ENCODE data around the gene BSDC1.

BSDC1 gene

DNA sequence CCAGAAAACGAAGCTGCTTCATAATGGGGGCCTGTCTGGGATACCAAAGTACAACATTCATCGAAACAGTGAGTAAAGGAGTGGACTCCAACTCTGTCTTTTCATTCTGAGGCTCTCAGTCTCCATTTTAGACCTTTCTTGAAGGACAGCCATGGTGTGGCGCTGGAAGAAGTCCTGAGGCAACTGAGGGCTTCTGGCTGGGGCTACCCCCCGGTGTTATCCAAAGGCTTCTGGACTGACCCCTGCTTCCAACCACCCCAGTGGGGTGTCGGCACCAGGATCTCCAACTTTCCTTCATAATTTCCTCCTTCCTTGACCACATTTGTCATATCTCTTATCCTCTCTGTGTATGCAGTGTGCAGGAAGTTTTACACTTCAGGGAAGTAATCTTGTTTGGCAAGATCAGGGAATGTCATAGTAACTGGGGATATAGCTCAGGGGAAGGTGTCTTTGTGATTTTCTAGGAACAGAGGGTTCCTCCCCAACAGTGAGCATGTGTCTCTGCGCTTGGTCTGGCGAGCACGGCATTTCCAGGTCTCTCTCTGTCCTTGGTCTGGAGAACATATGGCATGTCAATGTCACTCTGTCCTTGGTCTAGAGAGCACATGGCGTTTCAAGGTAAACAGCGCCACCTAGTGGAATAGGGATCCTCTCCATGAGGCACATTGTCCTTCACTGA lies 19.4 kb upstream of the BSDC1 start:
- Histone ChIP-seq H3K4me2 (ENCODE audit: low read length) (no peak overlapping the region), H3K27ac (ENCODE audit: low read length) (no peak overlapping the region), H3K9ac (ENCODE audit: low read length) (no peak overlapping the region), H3K79me2 (ENCODE audit: low read length) (no peaks in the 10 kb centered on the region), H3K4me1 (ENCODE audit: low read length) (no peaks in the 10 kb centered on the region), H3K36me3 (replicated peaks; ENCODE audit: low read depth, low read length) (no peaks in the 10 kb centered on the region), H3K9me3 (ENCODE audit: insufficient read depth, low read length) (no peaks in the 10 kb centered on the region), H3K4me3 (ENCODE audit: low read length) (no peak overlapping the region), H2AFZ (ENCODE audit: low read depth, low read length) (0 out of 2 replicates have a peak overlapping the region, but pooled peaks have one; percentile 18), H4K20me1 (ENCODE audit: insufficient read depth, low read length) (no peaks in the 10 kb centered on the region), H3K27me3 (ENCODE audit: low read depth, low read length) (no peaks in the 10 kb centered on the region)
- TF ChIP-seq, protein P1, sequence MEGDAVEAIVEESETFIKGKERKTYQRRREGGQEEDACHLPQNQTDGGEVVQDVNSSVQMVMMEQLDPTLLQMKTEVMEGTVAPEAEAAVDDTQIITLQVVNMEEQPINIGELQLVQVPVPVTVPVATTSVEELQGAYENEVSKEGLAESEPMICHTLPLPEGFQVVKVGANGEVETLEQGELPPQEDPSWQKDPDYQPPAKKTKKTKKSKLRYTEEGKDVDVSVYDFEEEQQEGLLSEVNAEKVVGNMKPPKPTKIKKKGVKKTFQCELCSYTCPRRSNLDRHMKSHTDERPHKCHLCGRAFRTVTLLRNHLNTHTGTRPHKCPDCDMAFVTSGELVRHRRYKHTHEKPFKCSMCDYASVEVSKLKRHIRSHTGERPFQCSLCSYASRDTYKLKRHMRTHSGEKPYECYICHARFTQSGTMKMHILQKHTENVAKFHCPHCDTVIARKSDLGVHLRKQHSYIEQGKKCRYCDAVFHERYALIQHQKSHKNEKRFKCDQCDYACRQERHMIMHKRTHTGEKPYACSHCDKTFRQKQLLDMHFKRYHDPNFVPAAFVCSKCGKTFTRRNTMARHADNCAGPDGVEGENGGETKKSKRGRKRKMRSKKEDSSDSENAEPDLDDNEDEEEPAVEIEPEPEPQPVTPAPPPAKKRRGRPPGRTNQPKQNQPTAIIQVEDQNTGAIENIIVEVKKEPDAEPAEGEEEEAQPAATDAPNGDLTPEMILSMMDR (IDR thresholded peaks at IDR 0.05; ENCODE audit: low read depth, low read length), result peak; percentile 56
- TF ChIP-seq EZH2phosphoT487 (IDR thresholded peaks at IDR 0.05; ENCODE audit: low read depth), result no peak

DNA sequence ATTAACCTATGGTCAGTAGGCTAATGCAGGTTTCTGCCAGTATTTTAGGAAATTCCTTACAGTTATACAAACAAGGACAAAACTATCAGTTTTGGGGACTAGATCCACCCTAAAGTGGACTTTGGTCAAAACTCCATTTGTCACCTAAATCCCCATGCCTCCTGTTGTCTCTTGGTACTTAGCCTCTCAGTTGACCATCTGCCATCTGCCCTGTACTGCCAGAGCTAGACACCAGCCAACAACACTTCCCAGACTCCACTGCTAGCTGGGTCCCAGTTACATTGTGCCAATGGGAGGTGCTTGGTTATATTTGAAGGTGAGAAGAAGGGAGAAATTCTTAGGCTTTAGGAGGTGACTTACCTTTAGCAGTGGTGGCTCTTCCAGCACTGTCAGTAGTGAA lies 17.0 kb upstream of the BSDC1 start:
- Histone ChIP-seq H3K79me2 (ENCODE audit: low read length) (no peaks in the 10 kb centered on the region), H2AFZ (ENCODE audit: low read depth, low read length) (no peak overlapping the region), H3K36me3 (replicated peaks; ENCODE audit: low read depth, low read length) (no peaks in the 10 kb centered on the region), H3K9ac (ENCODE audit: low read length) (no peak overlapping the region), H3K9me3 (ENCODE audit: insufficient read depth, low read length) (no peaks in the 10 kb centered on the region), H3K4me3 (ENCODE audit: low read length) (no peak overlapping the region), H4K20me1 (ENCODE audit: insufficient read depth, low read length) (no peaks in the 10 kb centered on the region), H3K27me3 (ENCODE audit: low read depth, low read length) (no peaks in the 10 kb centered on the region), H3K4me1 (ENCODE audit: low read length) (no peaks in the 10 kb centered on the region), H3K4me2 (ENCODE audit: low read length) (no peak overlapping the region), H3K27ac (ENCODE audit: low read length) (no peak overlapping the region)
- TF ChIP-seq, protein P1 (IDR thresholded peaks at IDR 0.05; ENCODE audit: low read depth, low read length), result no peak
- no peak for TF ChIP-seq EZH2phosphoT487 (IDR thresholded peaks at IDR 0.05; ENCODE audit: low read depth)

DNA sequence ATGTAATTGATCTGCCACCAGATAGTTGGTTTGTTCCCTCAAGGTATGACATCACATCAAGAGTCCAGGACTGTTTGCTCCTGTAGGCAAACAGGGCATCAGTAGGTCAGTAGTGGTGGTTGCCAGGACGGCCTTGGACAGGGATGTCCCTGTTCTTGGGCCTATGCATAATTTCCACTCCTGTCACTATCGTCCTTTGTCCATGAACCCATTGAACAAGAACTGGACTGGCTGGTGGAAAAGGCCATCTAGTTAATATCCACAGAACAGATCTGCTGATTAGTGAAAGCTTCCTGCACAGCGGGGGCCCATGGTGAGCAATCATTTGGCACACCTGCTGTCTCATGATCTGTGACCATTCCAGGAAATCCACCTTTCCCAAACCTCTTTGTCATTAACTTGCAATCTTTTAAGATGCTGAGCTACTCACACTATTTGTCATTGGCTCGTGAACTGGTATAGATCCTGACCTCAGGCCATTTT lies 12.4 kb upstream of the BSDC1 start:
- TF ChIP-seq, protein P1 (IDR thresholded peaks at IDR 0.05; ENCODE audit: low read depth, low read length), result no peak
- TF ChIP-seq EZH2phosphoT487 (IDR thresholded peaks at IDR 0.05; ENCODE audit: low read depth), result no peak
- H3K4me3 ChIP-seq (ENCODE audit: low read length), result no peak overlapping the region
- no peak overlapping the region for H3K9ac ChIP-seq (ENCODE audit: low read length)
- H3K27ac ChIP-seq (ENCODE audit: low read length), result no peak overlapping the region
- H3K9me3 ChIP-seq (ENCODE audit: insufficient read depth, low read length), result no peaks in the 10 kb centered on the region
- no peaks in the 10 kb centered on the region for H3K79me2 ChIP-seq (ENCODE audit: low read length)
- no peaks in the 10 kb centered on the region for H4K20me1 ChIP-seq (ENCODE audit: insufficient read depth, low read length)
- H3K27me3 ChIP-seq (ENCODE audit: low read depth, low read length), result no peaks in the 10 kb centered on the region
- H3K4me2 ChIP-seq (ENCODE audit: low read length), result no peak overlapping the region
- H3K4me1 ChIP-seq (ENCODE audit: low read length), result no peaks in the 10 kb centered on the region
- no peak overlapping the region for H2AFZ ChIP-seq (ENCODE audit: low read depth, low read length)
- no peaks in the 10 kb centered on the region for H3K36me3 ChIP-seq (replicated peaks; ENCODE audit: low read depth, low read length)

DNA sequence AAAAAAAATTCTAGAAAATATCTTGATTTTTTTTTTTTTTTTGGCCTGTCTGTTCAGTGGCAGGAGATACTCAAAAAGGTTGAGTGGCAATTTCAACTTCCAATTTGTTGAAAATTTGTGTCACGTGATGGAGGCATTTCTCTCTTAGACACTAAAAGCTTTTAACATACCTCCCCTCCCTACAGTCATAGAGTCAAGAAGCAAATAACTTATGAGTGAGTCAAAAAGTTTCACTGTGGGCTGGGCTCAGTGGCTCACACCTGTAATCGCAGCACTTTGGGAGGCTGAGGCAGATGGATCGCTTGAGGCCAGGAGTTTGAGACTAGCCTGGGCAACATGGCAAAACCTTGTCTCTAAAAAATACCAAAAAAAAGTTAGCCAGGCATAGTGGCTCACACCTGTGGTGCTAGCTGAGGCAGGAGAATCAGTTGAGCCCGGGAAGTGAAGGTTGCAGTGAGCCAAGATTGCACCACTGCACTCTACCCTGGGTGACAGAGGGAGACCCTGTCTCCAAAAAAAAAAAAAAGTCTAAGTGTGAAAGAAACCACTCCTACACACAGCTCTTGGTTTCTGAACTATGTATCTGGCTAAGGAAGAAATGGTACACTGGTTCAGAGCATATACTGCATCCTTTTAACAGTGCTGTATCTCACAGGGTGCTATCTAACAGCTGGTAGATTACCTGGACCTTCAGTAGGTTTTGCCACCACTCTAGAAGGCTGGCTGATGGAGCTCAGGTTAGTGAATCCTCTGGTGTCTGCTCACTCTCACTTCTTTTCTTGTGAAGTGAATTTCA lies 11.6 kb upstream of the BSDC1 start:
- no peak for TF ChIP-seq EZH2phosphoT487 (IDR thresholded peaks at IDR 0.05; ENCODE audit: low read depth)
- TF ChIP-seq, protein P1 (IDR thresholded peaks at IDR 0.05; ENCODE audit: low read depth, low read length), result no peak
- peaks cover 3% of the 10 kb centered on the region; the same call in 1 of the 2 replicates for H3K4me1 ChIP-seq (ENCODE audit: low read length)
- no peaks in the 10 kb centered on the region for H3K27me3 ChIP-seq (ENCODE audit: low read depth, low read length)
- no peak overlapping the region for H3K4me3 ChIP-seq (ENCODE audit: low read length)
- H3K27ac ChIP-seq (ENCODE audit: low read length), result no peak overlapping the region
- H4K20me1 ChIP-seq (ENCODE audit: insufficient read depth, low read length), result no peaks in the 10 kb centered on the region
- no peak overlapping the region for H3K9ac ChIP-seq (ENCODE audit: low read length)
- H3K79me2 ChIP-seq (ENCODE audit: low read length), result no peaks in the 10 kb centered on the region
- H2AFZ ChIP-seq (ENCODE audit: low read depth, low read length), result no peak overlapping the region
- H3K36me3 ChIP-seq (replicated peaks; ENCODE audit: low read depth, low read length), result no peaks in the 10 kb centered on the region
- no peaks in the 10 kb centered on the region for H3K9me3 ChIP-seq (ENCODE audit: insufficient read depth, low read length)
- H3K4me2 ChIP-seq (ENCODE audit: low read length), result no peak overlapping the region

All from OCI-LY3 (cell line).